Retinal pigment epithelial cell (primary cell): ENCODE results near the gene IFNB1.

ENCODE experiments used
- DNase-seq: peaks from one replicate; pipeline ENCODE4 v3.0.0-alpha.2; 2010; ENCODE audit warnings: low read depth
- H3K4me3 ChIP-seq: 2 replicates; pipeline ENCODE4 v1.5.1; 2011; ENCODE audit warnings: mild to moderate bottlenecking, low read length, control low read depth, moderate library complexity
- CTCF ChIP-seq: conservative IDR thresholded peaks from 2 replicates; pipeline ENCODE4 v1.5.1; 2011; ENCODE audit warnings: low read depth, low read length, control low read depth, inconsistent platforms

Gene IFNB1

GRCh38 chr9:21029661-21030060 lies 48.1 kb downstream of the IFNB1 start:
- no peak for TF ChIP-seq CTCF
- H3K4me3 ChIP-seq: no peak overlapping the region
- DNase-seq: no peak

GRCh38 chr9:21028466-21028865 lies 49.3 kb downstream of the IFNB1 start:
- no peak for DNase-seq
- no peak overlapping the region for H3K4me3 ChIP-seq
- no peak for TF ChIP-seq CTCF

GRCh38 chr9:21027295-21027694 lies 50.4 kb downstream of the IFNB1 start:
- H3K4me3 ChIP-seq: no peak overlapping the region
- no peak for DNase-seq
- TF ChIP-seq CTCF: no peak
